HEK293 (cell line): ENCODE measurements around the gene LAMA5.
A peak's percentile ranks its signal among the peaks of the same experiment; 100 is the strongest.

ENCODE experiments used
- CTCF ChIA-PET: fragments of 350-600 bp; formaldehyde crosslinking; extraction: SDS; loops from one replicate; lab custom pipeline; 2021; ENCODE audit warnings: antibody characterized with exemption; lab: Yijun Ruan, JAX
- POLR2A ChIA-PET: fragments of 300-600 bp; formaldehyde crosslinking; extraction: SDS; loops from one replicate; lab custom pipeline; 2020; ENCODE audit warnings: antibody characterized with exemption, inconsistent platforms; lab: Yijun Ruan, JAX
- H3K27ac ChIP-seq: fragments of 200-500 bp; sonication (Bioruptor generic); 2 replicates; pipeline ENCODE4 v1.5.1; 2014; ENCODE audit warnings: low read depth, low read length, control low read depth, inconsistent platforms; ENCODE audit errors: extremely low read depth
- H3K36me3 ChIP-seq, 2 experiments: fragments of 200-500 bp in 1 of 2; sonication (Bioruptor generic) in 1 of 2; 1 replicate in 1 of 2; 2 replicates in 1 of 2; pipeline ENCODE4 v1.5.1; 2014 to 2017; ENCODE audit warnings: inconsistent platforms in 2 of 2, low read length in 2 of 2; ENCODE audit not compliant: control insufficient read depth in 2 of 2, insufficient read depth in 1 of 2
- H3K4me1 ChIP-seq: fragments of 200-500 bp; sonication (Bioruptor generic); 2 replicates; pipeline ENCODE4 v1.5.1; 2014; ENCODE audit warnings: mild to moderate bottlenecking, low read length, inconsistent platforms; ENCODE audit not compliant: control insufficient read depth, insufficient read depth
- H3K4me3 ChIP-seq: 2 replicates; pipeline ENCODE4 v1.5.1; 2011; ENCODE audit warnings: low read depth, mild to moderate bottlenecking, control low read depth, low read length, moderate library complexity
- H3K9me3 ChIP-seq: fragments of 200-500 bp; sonication (Bioruptor generic); 2 replicates; pipeline ENCODE4 v1.5.1; 2014; ENCODE audit warnings: low read depth, low read length, inconsistent platforms; ENCODE audit not compliant: control insufficient read depth, insufficient read depth
- KLF1 ChIP-seq: fragments of 450-650 bp; formaldehyde crosslinking; IDR thresholded peaks from 2 replicates; pipeline ENCODE4 v1.5.1; 2016; ENCODE audit warnings: missing biosample characterization, missing genetic modification characterization
- MEIS1 ChIP-seq: sonication (generic); formaldehyde crosslinking; IDR thresholded peaks from 2 replicates; pipeline ENCODE4 v1.8.1; 2022; ENCODE audit warnings: missing genetic modification reagents, mild to moderate bottlenecking, borderline replicate concordance
- ZNF121 ChIP-seq: fragments of 450-650 bp; formaldehyde crosslinking; IDR thresholded peaks from 2 replicates; pipeline ENCODE4 v1.5.1; 2016; ENCODE audit warnings: missing biosample characterization, missing genetic modification characterization
- ZNF341 ChIP-seq: fragments of 450-650 bp; formaldehyde crosslinking; IDR thresholded peaks from 2 replicates; pipeline ENCODE4; 2016; ENCODE audit warnings: low read depth, missing biosample characterization, missing genetic modification characterization
- ZNF571 ChIP-seq: fragments of 450-650 bp; formaldehyde crosslinking; IDR thresholded peaks from 2 replicates; pipeline ENCODE4 v1.5.0; 2017; ENCODE audit warnings: missing biosample characterization, missing genetic modification characterization
- ZNF600 ChIP-seq: fragments of 450-650 bp; formaldehyde crosslinking; IDR thresholded peaks from 2 replicates; pipeline ENCODE4 v1.5.1; 2016; ENCODE audit warnings: missing biosample characterization, missing genetic modification characterization
- ZNF664 ChIP-seq: fragments of 450-650 bp; formaldehyde crosslinking; IDR thresholded peaks from 2 replicates; pipeline ENCODE4 v1.5.1; 2016; ENCODE audit warnings: missing biosample characterization, missing genetic modification characterization
- ZNF677 ChIP-seq: fragments of 450-650 bp; IDR thresholded peaks from 2 replicates; pipeline ENCODE4 v1.5.0; 2018; ENCODE audit warnings: missing biosample characterization, mild to moderate bottlenecking, missing genetic modification characterization, moderate library complexity
- TF ChIP-seq, protein P1 (sequence below): fragments of 450-650 bp; formaldehyde crosslinking; IDR thresholded peaks from 2 replicates; pipeline ENCODE4 v1.5.1; 2016; ENCODE audit warnings: missing biosample characterization, missing genetic modification characterization
- TF ChIP-seq, protein P2 (sequence below): fragments of 450-650 bp; formaldehyde crosslinking; conservative IDR thresholded peaks from 2 replicates; pipeline ENCODE4 v1.5.1; 2016; ENCODE audit warnings: low read depth, missing biosample characterization, missing genetic modification characterization
- TF ChIP-seq, protein P3 (sequence below): fragments of 450-650 bp; formaldehyde crosslinking; IDR thresholded peaks from 2 replicates; pipeline ENCODE4 v1.5.1; 2016; ENCODE audit warnings: missing biosample characterization, missing genetic modification characterization, low read depth
- TF ChIP-seq, protein P4 (sequence below): fragments of 450-650 bp; formaldehyde crosslinking; IDR thresholded peaks from 2 replicates; pipeline ENCODE4 v1.5.1; 2016; ENCODE audit warnings: missing biosample characterization, missing genetic modification characterization

LAMA5 gene

DNA sequence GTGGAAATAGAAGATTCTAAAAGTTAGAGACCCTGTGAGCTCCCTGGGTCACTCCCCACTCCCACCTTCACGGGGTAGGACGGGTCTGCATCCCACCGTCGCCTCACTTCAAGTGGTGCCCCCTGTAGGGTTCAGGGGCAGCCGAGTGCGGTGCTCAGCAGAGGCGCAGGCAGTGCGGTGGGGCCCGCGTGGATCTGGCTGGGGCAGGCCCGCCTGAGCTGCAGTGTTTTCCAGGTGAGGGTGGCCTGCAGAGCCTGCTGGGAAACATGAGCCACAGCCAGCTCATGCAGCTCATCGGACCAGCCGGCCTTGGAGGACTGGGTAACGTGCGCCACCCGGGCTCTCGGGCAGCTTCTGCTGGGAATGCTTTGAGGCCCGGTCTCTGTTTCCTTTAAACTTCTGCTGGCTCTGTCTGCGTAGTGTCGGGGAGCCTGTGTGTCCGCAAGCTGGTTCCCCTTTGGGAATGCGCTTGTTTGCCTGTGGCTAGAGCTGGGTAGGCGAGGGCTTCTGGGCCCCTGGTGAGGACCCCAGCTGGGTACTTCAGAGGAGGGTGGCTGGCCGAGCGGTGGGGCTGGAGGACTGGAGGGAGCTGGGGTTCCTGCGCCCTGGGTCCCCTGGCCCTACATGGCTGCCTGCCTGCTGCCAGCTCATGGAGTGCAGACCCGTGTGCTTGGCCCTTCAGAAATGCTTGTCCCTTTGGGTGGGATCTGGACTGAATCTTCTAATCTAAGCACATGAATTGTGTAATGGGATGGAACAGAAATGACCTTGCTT is 60.5 kb downstream of the LAMA5 start (continued):
- TF ChIP-seq, protein P1, sequence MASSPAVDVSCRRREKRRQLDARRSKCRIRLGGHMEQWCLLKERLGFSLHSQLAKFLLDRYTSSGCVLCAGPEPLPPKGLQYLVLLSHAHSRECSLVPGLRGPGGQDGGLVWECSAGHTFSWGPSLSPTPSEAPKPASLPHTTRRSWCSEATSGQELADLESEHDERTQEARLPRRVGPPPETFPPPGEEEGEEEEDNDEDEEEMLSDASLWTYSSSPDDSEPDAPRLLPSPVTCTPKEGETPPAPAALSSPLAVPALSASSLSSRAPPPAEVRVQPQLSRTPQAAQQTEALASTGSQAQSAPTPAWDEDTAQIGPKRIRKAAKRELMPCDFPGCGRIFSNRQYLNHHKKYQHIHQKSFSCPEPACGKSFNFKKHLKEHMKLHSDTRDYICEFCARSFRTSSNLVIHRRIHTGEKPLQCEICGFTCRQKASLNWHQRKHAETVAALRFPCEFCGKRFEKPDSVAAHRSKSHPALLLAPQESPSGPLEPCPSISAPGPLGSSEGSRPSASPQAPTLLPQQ = peak; percentile 31; the same call in 1 of the 2 replicates
- TF ChIP-seq ZNF677 (tag by site-specific recombination) (no peak), ZNF571 (no peak), MEIS1 (no peak)
- TF ChIP-seq, protein P2, sequence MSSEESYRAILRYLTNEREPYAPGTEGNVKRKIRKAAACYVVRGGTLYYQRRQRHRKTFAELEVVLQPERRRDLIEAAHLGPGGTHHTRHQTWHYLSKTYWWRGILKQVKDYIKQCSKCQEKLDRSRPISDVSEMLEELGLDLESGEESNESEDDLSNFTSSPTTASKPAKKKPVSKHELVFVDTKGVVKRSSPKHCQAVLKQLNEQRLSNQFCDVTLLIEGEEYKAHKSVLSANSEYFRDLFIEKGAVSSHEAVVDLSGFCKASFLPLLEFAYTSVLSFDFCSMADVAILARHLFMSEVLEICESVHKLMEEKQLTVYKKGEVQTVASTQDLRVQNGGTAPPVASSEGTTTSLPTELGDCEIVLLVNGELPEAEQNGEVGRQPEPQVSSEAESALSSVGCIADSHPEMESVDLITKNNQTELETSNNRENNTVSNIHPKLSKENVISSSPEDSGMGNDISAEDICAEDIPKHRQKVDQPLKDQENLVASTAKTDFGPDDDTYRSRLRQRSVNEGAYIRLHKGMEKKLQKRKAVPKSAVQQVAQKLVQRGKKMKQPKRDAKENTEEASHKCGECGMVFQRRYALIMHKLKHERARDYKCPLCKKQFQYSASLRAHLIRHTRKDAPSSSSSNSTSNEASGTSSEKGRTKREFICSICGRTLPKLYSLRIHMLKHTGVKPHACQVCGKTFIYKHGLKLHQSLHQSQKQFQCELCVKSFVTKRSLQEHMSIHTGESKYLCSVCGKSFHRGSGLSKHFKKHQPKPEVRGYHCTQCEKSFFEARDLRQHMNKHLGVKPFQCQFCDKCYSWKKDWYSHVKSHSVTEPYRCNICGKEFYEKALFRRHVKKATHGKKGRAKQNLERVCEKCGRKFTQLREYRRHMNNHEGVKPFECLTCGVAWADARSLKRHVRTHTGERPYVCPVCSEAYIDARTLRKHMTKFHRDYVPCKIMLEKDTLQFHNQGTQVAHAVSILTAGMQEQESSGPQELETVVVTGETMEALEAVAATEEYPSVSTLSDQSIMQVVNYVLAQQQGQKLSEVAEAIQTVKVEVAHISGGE (tag by site-specific recombination) = no peak
- TF ChIP-seq, protein P3, sequence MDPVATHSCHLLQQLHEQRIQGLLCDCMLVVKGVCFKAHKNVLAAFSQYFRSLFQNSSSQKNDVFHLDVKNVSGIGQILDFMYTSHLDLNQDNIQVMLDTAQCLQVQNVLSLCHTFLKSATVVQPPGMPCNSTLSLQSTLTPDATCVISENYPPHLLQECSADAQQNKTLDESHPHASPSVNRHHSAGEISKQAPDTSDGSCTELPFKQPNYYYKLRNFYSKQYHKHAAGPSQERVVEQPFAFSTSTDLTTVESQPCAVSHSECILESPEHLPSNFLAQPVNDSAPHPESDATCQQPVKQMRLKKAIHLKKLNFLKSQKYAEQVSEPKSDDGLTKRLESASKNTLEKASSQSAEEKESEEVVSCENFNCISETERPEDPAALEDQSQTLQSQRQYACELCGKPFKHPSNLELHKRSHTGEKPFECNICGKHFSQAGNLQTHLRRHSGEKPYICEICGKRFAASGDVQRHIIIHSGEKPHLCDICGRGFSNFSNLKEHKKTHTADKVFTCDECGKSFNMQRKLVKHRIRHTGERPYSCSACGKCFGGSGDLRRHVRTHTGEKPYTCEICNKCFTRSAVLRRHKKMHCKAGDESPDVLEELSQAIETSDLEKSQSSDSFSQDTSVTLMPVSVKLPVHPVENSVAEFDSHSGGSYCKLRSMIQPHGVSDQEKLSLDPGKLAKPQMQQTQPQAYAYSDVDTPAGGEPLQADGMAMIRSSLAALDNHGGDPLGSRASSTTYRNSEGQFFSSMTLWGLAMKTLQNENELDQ (tag by site-specific recombination) = no peak
- TF ChIP-seq, protein P4, sequence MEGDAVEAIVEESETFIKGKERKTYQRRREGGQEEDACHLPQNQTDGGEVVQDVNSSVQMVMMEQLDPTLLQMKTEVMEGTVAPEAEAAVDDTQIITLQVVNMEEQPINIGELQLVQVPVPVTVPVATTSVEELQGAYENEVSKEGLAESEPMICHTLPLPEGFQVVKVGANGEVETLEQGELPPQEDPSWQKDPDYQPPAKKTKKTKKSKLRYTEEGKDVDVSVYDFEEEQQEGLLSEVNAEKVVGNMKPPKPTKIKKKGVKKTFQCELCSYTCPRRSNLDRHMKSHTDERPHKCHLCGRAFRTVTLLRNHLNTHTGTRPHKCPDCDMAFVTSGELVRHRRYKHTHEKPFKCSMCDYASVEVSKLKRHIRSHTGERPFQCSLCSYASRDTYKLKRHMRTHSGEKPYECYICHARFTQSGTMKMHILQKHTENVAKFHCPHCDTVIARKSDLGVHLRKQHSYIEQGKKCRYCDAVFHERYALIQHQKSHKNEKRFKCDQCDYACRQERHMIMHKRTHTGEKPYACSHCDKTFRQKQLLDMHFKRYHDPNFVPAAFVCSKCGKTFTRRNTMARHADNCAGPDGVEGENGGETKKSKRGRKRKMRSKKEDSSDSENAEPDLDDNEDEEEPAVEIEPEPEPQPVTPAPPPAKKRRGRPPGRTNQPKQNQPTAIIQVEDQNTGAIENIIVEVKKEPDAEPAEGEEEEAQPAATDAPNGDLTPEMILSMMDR = no peak

DNA sequence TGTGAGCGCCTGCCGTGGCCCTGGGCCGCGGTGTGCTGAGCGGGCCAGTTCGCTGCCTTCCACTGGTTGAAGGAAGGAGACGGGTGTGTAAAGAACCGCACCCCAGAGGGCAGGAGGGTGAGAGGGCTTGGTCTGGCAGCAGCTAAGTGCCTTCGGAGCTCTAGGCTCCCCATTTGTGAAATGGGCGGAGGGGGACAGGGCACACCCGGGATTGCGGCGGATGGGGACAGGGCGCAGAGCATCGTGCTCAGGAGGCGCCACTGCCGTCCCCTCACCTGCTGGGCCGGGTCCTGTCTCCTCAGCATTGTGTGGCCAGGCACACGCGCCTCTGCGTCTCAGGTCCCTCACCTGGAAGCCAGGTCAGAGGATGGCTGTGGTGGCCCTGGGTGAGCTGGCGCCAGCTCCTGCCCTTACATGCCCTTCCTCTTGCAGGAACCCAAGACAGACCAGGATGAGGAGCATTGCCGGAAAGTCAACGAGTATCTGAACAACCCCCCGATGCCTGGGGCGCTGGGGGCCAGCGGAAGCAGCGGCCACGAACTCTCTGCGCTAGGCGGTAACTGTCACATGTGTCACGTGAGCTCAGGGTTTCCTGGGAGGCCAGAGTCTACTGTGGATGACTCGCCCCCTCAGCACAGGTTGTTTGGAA is 61.2 kb downstream of the LAMA5 start:
- POLR2A ChIA-PET = interaction anchor here (0.6 to 2.8 kb wide), 6 partner anchors 10 to 80 kb away, joined by 3 to 12 read pairs (median 4); partner anchors contain the start of gene RPS21
- H3K9me3 ChIP-seq = no peaks in the 10 kb centered on the region
- no peak overlapping the region for H3K4me3 ChIP-seq
- peaks cover 0 to 68% of the 10 kb centered on the region in 2 experiments; a peak in 1 of 3 replicates for H3K36me3 ChIP-seq
- peak overlapping the region; percentile 22; the same call in 1 of the 2 replicates for H3K27ac ChIP-seq
- CTCF ChIA-PET = interaction anchor here (0.8 to 2.4 kb wide), 2 partner anchors 77 kb away, joined by 3 to 22 read pairs; no protein-coding TSS in a partner anchor
- peaks cover 8% of the 10 kb centered on the region for H3K4me1 ChIP-seq
- TF ChIP-seq ZNF664 (tag by site-specific recombination) (no peak), KLF1 (tag by site-specific recombination) (peak; percentile 65)

DNA sequence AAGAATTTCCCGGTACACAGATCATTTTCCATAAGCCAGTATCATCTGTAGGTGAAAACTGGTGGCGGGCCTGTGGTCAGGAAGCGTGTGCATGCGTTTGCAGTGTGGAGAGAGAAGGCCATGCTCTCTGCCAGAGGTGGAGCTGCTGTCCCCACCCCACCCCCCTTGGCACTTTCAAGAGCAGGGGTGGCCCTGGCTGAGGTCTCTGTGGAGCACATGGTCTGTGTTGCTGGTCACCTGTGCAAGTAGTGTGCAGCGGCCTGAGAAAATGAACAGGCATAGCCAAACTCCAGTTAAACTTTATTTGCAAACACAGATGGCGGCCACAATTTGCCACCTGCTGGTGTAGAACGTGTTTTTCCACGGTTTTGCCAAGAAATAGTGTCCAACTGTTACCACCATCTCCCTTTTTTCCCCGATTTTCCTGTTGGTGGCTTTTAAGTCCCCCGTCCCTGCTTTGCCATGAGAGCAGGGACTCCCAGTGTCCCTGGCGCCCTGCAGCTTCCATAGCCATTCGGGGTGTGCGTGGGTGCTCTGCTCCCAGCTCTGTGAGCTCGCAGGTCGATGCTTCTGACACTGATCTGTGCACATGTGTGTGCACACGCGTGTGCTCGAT is 61.9 kb downstream of the LAMA5 start:
- H3K4me3 ChIP-seq = no peak overlapping the region
- no peaks in the 10 kb centered on the region for H3K9me3 ChIP-seq
- H3K27ac ChIP-seq = peak overlapping the region; percentile 22; the same call in 1 of the 2 replicates
- H3K36me3 ChIP-seq = peaks cover 0 to 64% of the 10 kb centered on the region in 2 experiments; a peak in 1 of 3 replicates
- peaks cover 8% of the 10 kb centered on the region for H3K4me1 ChIP-seq
- ChIA-PET POLR2A (interaction anchor here (1.6 to 2.8 kb wide), 2 partner anchors 62 to 81 kb away, joined by 3 to 12 read pairs; partner anchors contain the start of genes LAMA5 and RPS21), CTCF (interaction anchor here (2.4 kb wide), 1 partner anchor 77 kb away, joined by 22 read pairs; no protein-coding TSS in a partner anchor)
- TF ChIP-seq ZNF121 (no peak), ZNF341 (tag by site-specific recombination) (0 out of 2 replicates have a peak, but pooled peaks have one; percentile 28), ZNF600 (tag by site-specific recombination) (peak; percentile 32; the same call in 1 of the 2 replicates)
